HepG2 (cell line): ENCODE data around the gene MED12L.

ENCODE experiments used
- FOXC1 ChIP-seq: sonication (generic); formaldehyde crosslinking; IDR thresholded peaks from 2 replicates; pipeline ENCODE4 v1.8.0; 2022; ENCODE audit warnings: mild to moderate bottlenecking, missing genetic modification reagents, borderline replicate concordance
- FOXO4 ChIP-seq: sonication (generic); formaldehyde crosslinking; conservative IDR thresholded peaks from 2 replicates; pipeline ENCODE4 v1.8.1; 2023; ENCODE audit warnings: missing genetic modification reagents
- KLF13 ChIP-seq: sonication (generic); formaldehyde crosslinking; IDR thresholded peaks from 2 replicates; pipeline ENCODE4 v1.4.0; 2020; ENCODE audit warnings: mild to moderate bottlenecking, missing genetic modification reagents
- SP1 ChIP-seq, 2 experiments: fragments of 450-650 bp in 1 of 2; sonication (generic) in 1 of 2; formaldehyde crosslinking in 1 of 2; IDR thresholded peaks; 2 replicates each; pipeline versions ENCODE4 v1.4.0 to v1.6.1; 2016 to 2020; ENCODE audit warnings: missing genetic modification reagents in 1 of 2
- STAT6 ChIP-seq: sonication (generic); formaldehyde crosslinking; IDR thresholded peaks from 2 replicates; pipeline ENCODE4 v1.4.0; 2020; ENCODE audit warnings: missing genetic modification reagents, mild to moderate bottlenecking, borderline replicate concordance
- ZNF512 ChIP-seq: sonication (generic); formaldehyde crosslinking; IDR thresholded peaks from 2 replicates; pipeline ENCODE4 v1.4.0; 2020; ENCODE audit warnings: mild to moderate bottlenecking, missing genetic modification reagents

- TF ChIP-seq FOXC1 (CRISPR knock-in tag): no peak
- TF ChIP-seq SP1 (IDR thresholded peaks at IDR 0.05): no peak
- TF ChIP-seq SP1 (CRISPR knock-in tag; IDR thresholded peaks at IDR 0.05): no peak
- no peak for TF ChIP-seq KLF13 (CRISPR knock-in tag)
- TF ChIP-seq STAT6 (CRISPR knock-in tag): no peak
- TF ChIP-seq ZNF512 (CRISPR knock-in tag): no peak
- TF ChIP-seq FOXO4 (CRISPR knock-in tag): no peak
Observed at GRCh38 chr3:151224268-151224866, 138.9 kb downstream of the MED12L start.
